Endothelial cell of umbilical vein (primary cell): ENCODE results near the gene TIAM1. TPM values are rescaled to one million over a fixed set of nuclear protein-coding genes. Genes with fewer than 3 reads are reported as not detected.

ENCODE experiments used
- BruUV-seq: library from RNA; stranded (reverse); fragments of 400-500 nt; replicated peaks from 2 replicates; lab custom pipeline; 2021; lab: Mats Ljungman, UMichigan
- CTCF ChIA-PET: fragments of 300-600, 350-600 bp; sonication (Branson Sonifier 250); formaldehyde crosslinking; loops from one replicate; lab custom pipeline; 2021; ENCODE audit warnings: antibody characterized with exemption, inconsistent platforms; lab: Charles Lee
- POLR2A ChIA-PET: fragments of 300-600, 350-600 bp; sonication (Branson Sonifier 250); formaldehyde crosslinking; loops from one replicate; lab custom pipeline; 2021; ENCODE audit warnings: antibody characterized with exemption, inconsistent platforms; lab: Charles Lee
- DNase-seq: peaks from one replicate; pipeline ENCODE4 v3.0.0-alpha.2; 2011; ENCODE audit warnings: low read depth, low spot score
- FAIRE-seq: peaks from 2 replicates; lab custom pipeline; 2011; peaks lifted over from hg19 to GRCh38; lab: Jason Lieb, UNC
- H2AFZ ChIP-seq: 2 replicates; pipeline ENCODE4 v1.6.0; 2012; ENCODE audit warnings: low read depth, low read length, control low read depth, inconsistent platforms
- H3K27ac ChIP-seq: 2 replicates; pipeline ENCODE4 v1.5.1; 2011; ENCODE audit warnings: low read depth, mild to moderate bottlenecking, control low read depth, low read length, moderate library complexity; ENCODE audit not compliant: insufficient read depth
- H3K27me3 ChIP-seq, 2 experiments: 2 replicates each; pipeline versions ENCODE4 v1.6.0 to v1.6.1; 2011; ENCODE audit warnings: low read length in 2 of 2, mixed read lengths in 1 of 2; ENCODE audit not compliant: control insufficient read depth in 2 of 2, insufficient read depth in 2 of 2
- H3K36me3 ChIP-seq, 2 experiments: 2 replicates in 1 of 2; 3 replicates in 1 of 2; pipeline ENCODE4 v1.5.1; 2011; ENCODE audit warnings: low read length in 2 of 2, mild to moderate bottlenecking in 1 of 2, moderate library complexity in 1 of 2; ENCODE audit not compliant: control insufficient read depth in 2 of 2, insufficient read depth in 2 of 2; ENCODE audit errors: extremely low read depth in 1 of 2
- H3K4me1 ChIP-seq: 3 replicates; pipeline ENCODE4 v1.5.1; 2011; ENCODE audit warnings: mild to moderate bottlenecking, low read length; ENCODE audit not compliant: control insufficient read depth, insufficient read depth; ENCODE audit errors: extremely low read depth
- H3K4me2 ChIP-seq: 2 replicates; pipeline ENCODE4 v1.6.1; 2011; ENCODE audit warnings: low read length, control low read depth, mixed read lengths; ENCODE audit not compliant: insufficient read depth
- H3K4me3 ChIP-seq, 3 experiments: fragments of 200-600 bp in 1 of 3; sonication (generic), shearing (Covaris generic) in 1 of 3; replicated peaks in 1 of 3; 2 replicates each; pipeline ENCODE4 v1.5.1; 2011 to 2016; ENCODE audit warnings: control low read depth in 3 of 3, low read length in 3 of 3, mild to moderate bottlenecking in 2 of 3, inconsistent platforms in 1 of 3, low read depth in 1 of 3, moderate library complexity in 1 of 3; ENCODE audit not compliant: insufficient read depth in 1 of 3
- H3K79me2 ChIP-seq: 2 replicates; pipeline ENCODE4 v1.6.0; 2012; ENCODE audit warnings: low read length, inconsistent platforms; ENCODE audit not compliant: control insufficient read depth, insufficient read depth
- H3K9ac ChIP-seq: replicated peaks from 2 replicates; pipeline ENCODE3; 2011; ENCODE audit warnings: low read length, control low read depth; ENCODE audit not compliant: insufficient read depth; ENCODE audit errors: extremely low read depth
- H3K9me1 ChIP-seq: replicated peaks from 3 replicates; pipeline ENCODE4 v1.6.0; 2011; ENCODE audit warnings: mild to moderate bottlenecking, low read length; ENCODE audit not compliant: control insufficient read depth, insufficient read depth; ENCODE audit errors: extremely low read depth
- H3K9me3 ChIP-seq: replicated peaks from 2 replicates; pipeline ENCODE4 v1.5.1; 2012; ENCODE audit warnings: low read length, inconsistent platforms; ENCODE audit not compliant: control insufficient read depth, insufficient read depth
- H4K20me1 ChIP-seq: replicated peaks from 2 replicates; pipeline ENCODE3; 2011; ENCODE audit warnings: mild to moderate bottlenecking, low read length; ENCODE audit not compliant: control insufficient read depth, insufficient read depth; ENCODE audit errors: extremely low read depth
- EZH2 ChIP-seq: IDR thresholded peaks from 2 replicates; pipeline ENCODE4 v1.6.1; 2012; ENCODE audit warnings: borderline replicate concordance, low read depth, mild to moderate bottlenecking, moderate library complexity, low read length, inconsistent platforms; ENCODE audit not compliant: severe bottlenecking
- FOS ChIP-seq: IDR thresholded peaks from 2 replicates; pipeline ENCODE4 v1.6.1; 2011; ENCODE audit warnings: mild to moderate bottlenecking, low read length, moderate library complexity, borderline replicate concordance; ENCODE audit not compliant: insufficient read depth
- GATA2 ChIP-seq: IDR thresholded peaks from 2 replicates; pipeline ENCODE4 v1.7.0; 2011; ENCODE audit warnings: low read depth, mild to moderate bottlenecking, moderate library complexity, mixed read lengths, low read length; ENCODE audit not compliant: insufficient read length, insufficient read depth
- JUN ChIP-seq: IDR thresholded peaks from 2 replicates; pipeline ENCODE4 v1.6.1; 2011; ENCODE audit warnings: borderline replicate concordance, low read depth; ENCODE audit not compliant: insufficient read length, insufficient read depth
- MYC ChIP-seq: IDR thresholded peaks from one replicate; pipeline ENCODE4 v1.6.1; 2011; ENCODE audit warnings: mild to moderate bottlenecking, low read depth, low read length
- POLR2A ChIP-seq: IDR thresholded peaks from 2 replicates; pipeline ENCODE4 v1.6.1; 2012; ENCODE audit warnings: low read depth, mild to moderate bottlenecking, control low read depth, low read length
- POLR2AphosphoS5 ChIP-seq: IDR thresholded peaks from 2 replicates; pipeline ENCODE4 v1.6.1; 2012; ENCODE audit warnings: low read depth, mild to moderate bottlenecking, control low read depth, low read length, moderate library complexity; ENCODE audit not compliant: insufficient read depth
- dilution Hi-C: fragments of 300-500 bp; cut with MboI; formaldehyde crosslinking; loops from one replicate; pipeline ENCODE4 v1.15.0; 2019; ENCODE audit warnings: low sequenced_read_pairs; ENCODE audit not compliant: extremely low pct_ligation_motif_present
- intact Hi-C: fragments of 100-400 bp; cut with micrococcal nuclease; formaldehyde crosslinking; loops from one replicate; pipeline ENCODE4 v1.10.0; 2022
- polyA plus RNA-seq, 4 experiments: library from polyadenylated mRNA; depleted of rRNA in 3 of 4; stranded (reverse) in 3 of 4; unstranded in 1 of 4; fragments of >200 nt; gene quantifications; 2 replicates each; pipeline versions ENCODE4 v1.2.1 to v1.2.3, GENCODE V29; 2011 to 2012; ENCODE audit warnings: missing spikeins in 1 of 4
- total RNA-seq: library from RNA; stranded (reverse); gene quantifications from 2 replicates; pipeline ENCODE4 v1.2.3, GENCODE V29; 2021
- TF ChIP-seq, protein P1 (sequence below): IDR thresholded peaks from 2 replicates; pipeline ENCODE4 v1.6.1; 2011; ENCODE audit not compliant: insufficient read depth, insufficient read length
- TF ChIP-seq, protein P2 (sequence below), 2 donors: IDR thresholded peaks; 1 replicate in 1 of 2; 2 replicates in 1 of 2; pipeline ENCODE4 v1.5.1; 2011; ENCODE audit warnings: low read length in 2 of 2, mild to moderate bottlenecking in 2 of 2, moderate library complexity in 2 of 2, control low read depth in 1 of 2, inconsistent platforms in 1 of 2, low read depth in 1 of 2; ENCODE audit not compliant: insufficient read depth in 1 of 2; ENCODE audit errors: extremely low read depth in 1 of 2

The TIAM1 gene
- total and polyA plus RNA-seq, 2 donors (not counting 3 experiments of a cell fraction or from before 2014, with no cell fraction given), result 0.21 to 0.86 TPM

DNA sequence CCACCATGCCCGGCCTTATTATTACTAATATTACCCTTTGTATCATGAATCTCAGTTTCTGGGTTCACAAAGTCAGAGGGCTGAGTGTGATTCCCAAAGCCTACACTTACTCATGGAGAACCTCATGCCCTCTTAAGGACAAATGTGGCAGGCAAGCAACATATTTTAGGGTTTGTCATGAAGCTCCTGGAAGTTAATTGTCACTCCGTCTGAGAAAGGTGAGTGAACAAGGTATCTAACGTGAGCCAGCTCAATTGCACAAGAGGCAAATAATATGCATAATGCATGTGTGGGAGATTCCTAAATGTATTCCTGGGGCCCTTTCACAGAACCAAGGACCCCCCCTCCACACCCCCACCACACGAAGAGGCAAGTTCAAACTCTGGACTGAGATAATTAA, 10.1 kb upstream of the TIAM1 start:
- no peak overlapping the region for H3K9ac ChIP-seq
- DNase-seq, result no peak
- BruUV-seq, result no TSS peak
- H4K20me1 ChIP-seq, result no peaks in the 10 kb centered on the region
- H3K4me2 ChIP-seq, result no peak overlapping the region
- H3K4me1 ChIP-seq, result peaks cover 9% of the 10 kb centered on the region
- no peak overlapping the region for H3K27ac ChIP-seq
- H3K36me3 ChIP-seq, result no peaks in the 10 kb centered on the region
- ChIA-PET CTCF (interaction anchor here (1.4 kb wide), 1 partner anchor 155 kb away, joined by 5 read pairs; no protein-coding TSS in a partner anchor), POLR2A (no interaction called here)
- no peaks in the 10 kb centered on the region for H3K79me2 ChIP-seq
- no peaks in the 10 kb centered on the region for H3K9me1 ChIP-seq
- H3K4me3 ChIP-seq, result no peak overlapping the region
- no peak for FAIRE-seq
- no peak for TF ChIP-seq EZH2
- TF ChIP-seq GATA2, result no peak
- TF ChIP-seq, protein P1, sequence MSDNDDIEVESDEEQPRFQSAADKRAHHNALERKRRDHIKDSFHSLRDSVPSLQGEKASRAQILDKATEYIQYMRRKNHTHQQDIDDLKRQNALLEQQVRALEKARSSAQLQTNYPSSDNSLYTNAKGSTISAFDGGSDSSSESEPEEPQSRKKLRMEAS, result no peak
- no peak for TF ChIP-seq POLR2A
- TF ChIP-seq JUN, result no peak
- no peak for TF ChIP-seq FOS
- no peak for TF ChIP-seq POLR2AphosphoS5
- TF ChIP-seq, protein P2, sequence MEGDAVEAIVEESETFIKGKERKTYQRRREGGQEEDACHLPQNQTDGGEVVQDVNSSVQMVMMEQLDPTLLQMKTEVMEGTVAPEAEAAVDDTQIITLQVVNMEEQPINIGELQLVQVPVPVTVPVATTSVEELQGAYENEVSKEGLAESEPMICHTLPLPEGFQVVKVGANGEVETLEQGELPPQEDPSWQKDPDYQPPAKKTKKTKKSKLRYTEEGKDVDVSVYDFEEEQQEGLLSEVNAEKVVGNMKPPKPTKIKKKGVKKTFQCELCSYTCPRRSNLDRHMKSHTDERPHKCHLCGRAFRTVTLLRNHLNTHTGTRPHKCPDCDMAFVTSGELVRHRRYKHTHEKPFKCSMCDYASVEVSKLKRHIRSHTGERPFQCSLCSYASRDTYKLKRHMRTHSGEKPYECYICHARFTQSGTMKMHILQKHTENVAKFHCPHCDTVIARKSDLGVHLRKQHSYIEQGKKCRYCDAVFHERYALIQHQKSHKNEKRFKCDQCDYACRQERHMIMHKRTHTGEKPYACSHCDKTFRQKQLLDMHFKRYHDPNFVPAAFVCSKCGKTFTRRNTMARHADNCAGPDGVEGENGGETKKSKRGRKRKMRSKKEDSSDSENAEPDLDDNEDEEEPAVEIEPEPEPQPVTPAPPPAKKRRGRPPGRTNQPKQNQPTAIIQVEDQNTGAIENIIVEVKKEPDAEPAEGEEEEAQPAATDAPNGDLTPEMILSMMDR (IDR thresholded peaks at IDR 0.05; ENCODE audit: extremely low read depth in 1 of 2, insufficient read depth in 1 of 2, low read depth in 1 of 2, low read length in 2 of 2), result no peak
- TF ChIP-seq MYC, result no peak
- H2AFZ ChIP-seq, result no peak overlapping the region
- dilution Hi-C loops (no loop called here), intact Hi-C loops (no loop called here)
- no peaks in the 10 kb centered on the region for H3K27me3 ChIP-seq
- no peaks in the 10 kb centered on the region for H3K9me3 ChIP-seq
